Neural crest cell (in vitro differentiated cells): ENCODE results near the gene ZBED6. TPM values are rescaled to one million over a fixed set of nuclear protein-coding genes. Genes with fewer than 3 reads are reported as not detected.
"Not testable (repeated sequence)": the region's sequence is repeated elsewhere in the genome, so short reads cannot be mapped to it uniquely, and the experiment has no call there.

Experiments used
- DNase-seq: peaks from one replicate; pipeline ENCODE4 v3.0.0; 2021; ENCODE audit warnings: low read depth, mixed read lengths, low spot score
- H3K27ac Mint-ChIP-seq: one replicate; pipeline ENCODE4 v1.8.0; 2021; ENCODE audit warnings: mild to moderate bottlenecking, mixed read lengths; ENCODE audit not compliant: unreplicated experiment
- H3K27me3 Mint-ChIP-seq: 2 replicates; pipeline ENCODE4 v1.8.0; 2021; ENCODE audit warnings: low read depth, mild to moderate bottlenecking, mixed read lengths
- H3K36me3 Mint-ChIP-seq: 2 replicates; pipeline ENCODE4 v1.8.0; 2021; ENCODE audit warnings: low read depth, mild to moderate bottlenecking, mixed read lengths
- H3K4me1 Mint-ChIP-seq: 2 replicates; pipeline ENCODE4 v1.8.0; 2021; ENCODE audit warnings: mixed read lengths
- H3K4me3 Mint-ChIP-seq: one replicate; pipeline ENCODE4 v1.8.0; 2021; ENCODE audit warnings: mild to moderate bottlenecking, mixed read lengths
- H3K9me3 Mint-ChIP-seq: 2 replicates; pipeline ENCODE4 v1.8.0; 2021; ENCODE audit warnings: mixed read lengths
- total RNA-seq: library from RNA; stranded (reverse); gene quantifications from 2 replicates; pipeline ENCODE4 v1.2.1, GENCODE V29; 2021
- TF ChIP-seq, protein P1 (sequence below): fragments of 200-600 bp; sonication (generic); conservative IDR thresholded peaks from 2 replicates; pipeline ENCODE4 v1.5.0; 2021; ENCODE audit warnings: antibody characterized with exemption, mild to moderate bottlenecking

The ZBED6 gene
- total RNA-seq, 1 donor from 2014 or later = 26.3 TPM

- H3K9me3 Mint-ChIP-seq = no peaks in the 10 kb centered on the region
- peaks cover 19% of the 10 kb centered on the region for H3K36me3 Mint-ChIP-seq
- no peak overlapping the region for H3K27ac Mint-ChIP-seq
Observed at GRCh38 chr1:203826175-203826574, 30.8 kb downstream of the ZBED6 start.

GRCh38 chr1:203828002-203828401 is 32.6 kb downstream of the ZBED6 start:
- Mint-ChIP-seq H3K27ac (no peak overlapping the region), H3K36me3 (peaks cover 11% of the 10 kb centered on the region), H3K27me3 (no peaks in the 10 kb centered on the region), H3K4me3 (no peak overlapping the region), H3K9me3 (no peaks in the 10 kb centered on the region), H3K4me1 (no peaks in the 10 kb centered on the region)
- TF ChIP-seq, protein P1, sequence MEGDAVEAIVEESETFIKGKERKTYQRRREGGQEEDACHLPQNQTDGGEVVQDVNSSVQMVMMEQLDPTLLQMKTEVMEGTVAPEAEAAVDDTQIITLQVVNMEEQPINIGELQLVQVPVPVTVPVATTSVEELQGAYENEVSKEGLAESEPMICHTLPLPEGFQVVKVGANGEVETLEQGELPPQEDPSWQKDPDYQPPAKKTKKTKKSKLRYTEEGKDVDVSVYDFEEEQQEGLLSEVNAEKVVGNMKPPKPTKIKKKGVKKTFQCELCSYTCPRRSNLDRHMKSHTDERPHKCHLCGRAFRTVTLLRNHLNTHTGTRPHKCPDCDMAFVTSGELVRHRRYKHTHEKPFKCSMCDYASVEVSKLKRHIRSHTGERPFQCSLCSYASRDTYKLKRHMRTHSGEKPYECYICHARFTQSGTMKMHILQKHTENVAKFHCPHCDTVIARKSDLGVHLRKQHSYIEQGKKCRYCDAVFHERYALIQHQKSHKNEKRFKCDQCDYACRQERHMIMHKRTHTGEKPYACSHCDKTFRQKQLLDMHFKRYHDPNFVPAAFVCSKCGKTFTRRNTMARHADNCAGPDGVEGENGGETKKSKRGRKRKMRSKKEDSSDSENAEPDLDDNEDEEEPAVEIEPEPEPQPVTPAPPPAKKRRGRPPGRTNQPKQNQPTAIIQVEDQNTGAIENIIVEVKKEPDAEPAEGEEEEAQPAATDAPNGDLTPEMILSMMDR = no peak
- DNase-seq = no peak

More at GRCh38 chr1:203826175-203826574, 30.8 kb downstream of the ZBED6 start:
- H3K27me3 Mint-ChIP-seq = no peaks in the 10 kb centered on the region
- no peaks in the 10 kb centered on the region for H3K4me1 Mint-ChIP-seq
- TF ChIP-seq, protein P1 = no peak
- no peak overlapping the region for H3K4me3 Mint-ChIP-seq
- DNase-seq = no peak

DNA sequence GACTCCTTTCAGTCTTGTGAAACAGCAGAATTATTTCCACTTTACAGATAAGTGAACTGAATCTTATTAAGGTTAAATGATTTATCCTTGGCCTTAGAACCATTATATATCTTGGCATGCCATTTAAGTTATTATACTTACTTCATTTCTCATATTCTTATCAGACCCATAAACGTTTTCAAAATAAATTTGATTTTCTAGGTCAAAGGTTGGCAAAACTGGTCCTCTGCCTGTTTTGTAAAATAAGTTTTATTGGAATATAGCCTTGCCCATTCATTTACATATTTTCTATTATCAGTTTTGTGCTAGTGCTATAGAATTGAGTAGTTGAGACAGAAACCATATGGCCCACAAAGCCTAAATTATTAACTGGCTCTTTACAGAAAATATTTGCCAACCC is 33.1 kb downstream of the ZBED6 start:
- TF ChIP-seq, protein P1 = no peak
- no peak overlapping the region for H3K4me3 Mint-ChIP-seq
- no peak overlapping the region for H3K27ac Mint-ChIP-seq
- H3K4me1 Mint-ChIP-seq = no peaks in the 10 kb centered on the region
- no peaks in the 10 kb centered on the region for H3K27me3 Mint-ChIP-seq
- peaks cover 11% of the 10 kb centered on the region for H3K36me3 Mint-ChIP-seq
- no peak for DNase-seq
- H3K9me3 Mint-ChIP-seq = no peaks in the 10 kb centered on the region

DNA sequence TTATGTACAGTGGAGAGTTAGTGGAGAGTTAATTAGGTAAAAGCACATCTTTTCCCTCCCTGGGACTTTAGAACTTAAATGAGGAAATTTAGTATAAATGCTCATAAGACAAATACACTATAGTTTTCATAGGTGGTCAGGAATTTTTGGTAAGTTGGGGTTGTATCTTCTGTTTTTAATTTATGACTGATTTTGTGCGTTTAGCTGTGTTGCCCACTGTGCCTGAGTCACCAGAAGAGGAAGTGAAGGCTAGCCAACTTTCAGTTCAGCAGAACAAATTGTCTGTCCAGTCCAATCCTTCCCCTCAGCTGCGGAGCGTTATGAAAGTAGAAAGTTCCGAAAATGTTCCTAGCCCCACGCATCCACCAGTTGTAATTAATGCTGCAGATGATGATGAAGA is 33.8 kb downstream of the ZBED6 start:
- H3K27me3 Mint-ChIP-seq, H3K4me3 Mint-ChIP-seq, H3K27ac Mint-ChIP-seq, DNase-seq, H3K9me3 Mint-ChIP-seq, H3K4me1 Mint-ChIP-seq: not testable (repeated sequence)
- peaks cover 16% of the 10 kb centered on the region for H3K36me3 Mint-ChIP-seq

GRCh38 chr1:203835476-203835875 is 40.1 kb downstream of the ZBED6 start:
- no peaks in the 10 kb centered on the region for H3K4me1 Mint-ChIP-seq
- DNase-seq = no peak
- TF ChIP-seq, protein P1 = no peak
- peaks cover 28% of the 10 kb centered on the region for H3K36me3 Mint-ChIP-seq
- H3K4me3 Mint-ChIP-seq = no peak overlapping the region
- no peaks in the 10 kb centered on the region for H3K27me3 Mint-ChIP-seq
- H3K27ac Mint-ChIP-seq = no peak overlapping the region
- no peaks in the 10 kb centered on the region for H3K9me3 Mint-ChIP-seq

DNA sequence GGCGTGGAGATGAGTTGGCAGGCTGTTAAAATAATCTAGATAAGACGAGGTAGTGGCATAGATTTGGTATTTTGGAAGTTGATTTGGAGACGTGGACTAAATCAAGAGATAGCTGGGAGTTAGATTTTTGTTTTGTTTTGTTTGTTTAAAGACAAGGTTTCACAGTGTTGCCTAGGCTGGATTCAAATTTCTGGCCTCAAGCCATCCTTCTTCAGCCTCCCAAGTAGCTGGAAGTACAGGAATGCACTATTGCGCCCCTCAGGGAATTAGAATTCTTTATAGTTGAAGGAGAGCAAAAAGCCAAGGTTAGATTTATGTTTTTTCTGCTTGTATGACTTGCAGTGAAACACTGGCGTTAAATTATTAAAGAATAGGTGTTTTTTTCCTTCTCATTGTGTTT is 43.7 kb downstream of the ZBED6 start:
- no peak overlapping the region for H3K4me3 Mint-ChIP-seq
- no peaks in the 10 kb centered on the region for H3K4me1 Mint-ChIP-seq
- H3K27me3 Mint-ChIP-seq = no peaks in the 10 kb centered on the region
- H3K36me3 Mint-ChIP-seq = peaks cover 46% of the 10 kb centered on the region
- TF ChIP-seq, protein P1 = no peak
- no peak for DNase-seq
- no peak overlapping the region for H3K27ac Mint-ChIP-seq
- peaks cover 2% of the 10 kb centered on the region for H3K9me3 Mint-ChIP-seq
